SJSA1 (cell line): ENCODE data around the gene OSBPL5. TPM values are rescaled to one million over a fixed set of nuclear protein-coding genes. Genes with fewer than 3 reads are reported as not detected.

ENCODE experiments used
- DNase-seq, 2 experiments: peaks; one replicate each; pipeline ENCODE4 v3.0.0-alpha.2; 2015 to 2020; ENCODE audit warnings: low spot score in 2 of 2, low read depth in 1 of 2
- H3K27ac ChIP-seq: fragments of 250-450 bp; sonication (Bioruptor Pico); 2 replicates; pipeline ENCODE4 v1.5.1; 2020; ENCODE audit warnings: mild to moderate bottlenecking, moderate library complexity
- H3K27me3 ChIP-seq: fragments of 250-450 bp; sonication (Bioruptor Pico); replicated peaks from 2 replicates; pipeline ENCODE4 v1.5.1; 2020; ENCODE audit warnings: mild to moderate bottlenecking, moderate library complexity
- H3K36me3 ChIP-seq: fragments of 250-450 bp; sonication (Bioruptor Pico); 2 replicates; pipeline ENCODE4 v1.5.1; 2020; ENCODE audit warnings: mild to moderate bottlenecking
- H3K4me1 ChIP-seq: fragments of 250-450 bp; sonication (Bioruptor Pico); replicated peaks from 2 replicates; pipeline ENCODE4 v1.6.1; 2021; ENCODE audit warnings: mild to moderate bottlenecking
- H3K4me3 ChIP-seq: fragments of 250-450 bp; sonication (Bioruptor Pico); 2 replicates; pipeline ENCODE4 v1.5.1; 2020; ENCODE audit warnings: mild to moderate bottlenecking
- H3K9me3 ChIP-seq: fragments of 250-450 bp; sonication (Bioruptor Pico); replicated peaks from 2 replicates; pipeline ENCODE4 v1.5.1; 2020; ENCODE audit warnings: mild to moderate bottlenecking
- total RNA-seq: library from RNA; depleted of rRNA; stranded (reverse); fragments of >200 nt; shearing (Covaris generic); gene quantifications from 2 replicates; pipeline ENCODE4 v1.2.3, GENCODE V29; 2014

OSBPL5 gene
- total RNA-seq, 1 experiment from 2014 or later = 45.3 TPM

DNA sequence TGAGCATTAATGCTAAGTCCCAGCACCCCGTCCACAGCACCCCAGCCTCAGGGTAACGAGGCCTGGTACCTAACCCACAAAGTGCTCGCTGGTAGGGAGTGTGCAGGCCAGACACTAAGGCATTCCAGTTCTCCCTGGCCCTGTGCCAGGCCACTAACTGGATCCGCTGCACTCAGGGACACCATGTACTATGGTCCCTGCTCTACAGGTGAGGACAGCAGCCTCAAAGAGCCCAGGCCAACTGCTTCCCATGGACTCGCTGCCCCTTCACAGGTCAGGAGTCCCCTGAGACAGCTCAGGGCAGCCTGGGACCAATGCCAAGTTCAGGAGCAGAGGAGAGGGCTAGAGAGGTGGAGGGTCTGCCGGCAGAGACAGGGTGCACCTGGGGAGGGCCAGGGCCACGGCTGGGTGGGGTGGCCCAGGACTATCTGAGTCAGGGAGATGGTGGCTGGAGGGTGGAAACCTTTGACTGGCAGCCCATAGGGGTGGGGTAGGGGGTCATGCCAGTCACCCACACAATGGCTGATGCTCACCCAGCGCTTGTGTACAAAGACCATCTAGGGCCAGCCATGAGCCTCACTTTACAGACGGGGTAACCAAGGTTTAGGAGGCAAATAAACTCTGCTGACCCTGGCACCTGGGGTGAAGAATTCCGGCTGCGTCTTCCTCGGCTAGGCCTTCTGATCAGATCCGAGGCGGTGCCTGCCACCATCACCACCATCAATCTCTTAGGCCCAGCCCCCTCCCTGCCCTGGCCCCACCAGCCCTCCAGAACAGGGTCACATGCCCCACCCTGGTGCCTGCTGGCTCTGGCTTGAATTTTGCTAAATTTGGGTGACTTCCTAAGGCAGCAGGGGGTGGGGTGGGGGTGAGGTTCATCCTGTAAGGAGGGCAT is 5.6 kb downstream of the OSBPL5 start:
- DNase-seq = no peak
- Histone ChIP-seq H3K4me1 (peaks cover 62% of the 10 kb centered on the region), H3K27ac (no peak overlapping the region)

DNA sequence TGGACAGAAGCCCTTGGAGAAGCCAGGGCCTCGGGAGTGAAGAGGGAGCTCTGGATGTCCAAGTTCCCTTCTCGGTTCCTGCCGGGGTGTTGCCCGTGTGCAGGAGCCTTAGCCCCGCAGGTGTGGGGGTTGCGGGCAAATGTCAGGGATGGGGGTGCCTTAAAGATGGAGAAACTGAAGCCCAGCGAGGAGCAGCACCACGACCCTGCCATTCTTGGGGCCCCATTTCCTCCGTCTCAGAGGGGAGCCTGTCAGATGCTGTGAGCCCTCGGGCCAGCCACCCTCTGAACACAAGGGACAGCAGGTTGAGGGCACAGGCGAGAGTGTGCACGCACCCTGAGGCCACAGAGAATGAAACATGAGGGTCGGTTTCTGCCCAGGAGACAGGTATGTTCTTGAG is 6.3 kb downstream of the OSBPL5 start:
- Histone ChIP-seq H3K4me1 (peaks cover 64% of the 10 kb centered on the region), H3K27ac (no peak overlapping the region), H3K36me3 (peaks cover 20% of the 10 kb centered on the region), H3K9me3 (no peaks in the 10 kb centered on the region), H3K27me3 (no peaks in the 10 kb centered on the region), H3K4me3 (no peak overlapping the region)
- DNase-seq = no peak

More for the DNA sequence above, 5.6 kb downstream of the OSBPL5 start:
- Histone ChIP-seq H3K9me3 (no peaks in the 10 kb centered on the region), H3K36me3 (peaks cover 22% of the 10 kb centered on the region), H3K4me3 (peak overlapping the region; percentile 30), H3K27me3 (no peaks in the 10 kb centered on the region)

DNA sequence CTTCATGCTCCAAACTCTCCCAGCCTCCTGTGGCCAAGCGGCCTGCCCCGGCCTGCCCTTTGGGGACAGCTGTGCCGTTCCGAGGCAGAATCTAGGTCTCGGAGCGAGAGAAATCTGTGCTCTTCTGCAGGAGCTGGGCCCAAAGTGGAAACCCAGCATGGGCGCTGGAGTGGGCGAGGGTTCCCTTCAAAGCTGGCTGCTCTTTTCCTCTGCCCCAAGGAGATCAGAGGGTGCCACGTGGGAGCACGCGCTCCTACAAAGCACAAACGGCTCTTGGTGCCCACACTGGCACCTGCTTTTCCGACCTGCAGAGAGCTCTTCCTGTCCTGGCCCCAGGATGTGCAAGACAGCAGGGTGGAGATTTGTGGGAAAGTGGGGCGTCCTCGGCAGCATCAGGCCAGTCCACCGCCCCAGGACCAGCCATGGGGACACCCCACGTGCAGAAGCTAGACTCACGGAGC is 6.9 kb downstream of the OSBPL5 start:
- Histone ChIP-seq H3K4me1 (peaks cover 67% of the 10 kb centered on the region), H3K9me3 (no peaks in the 10 kb centered on the region), H3K27me3 (no peaks in the 10 kb centered on the region), H3K36me3 (peaks cover 20% of the 10 kb centered on the region), H3K27ac (no peak overlapping the region), H3K4me3 (no peak overlapping the region)
- DNase-seq = no peak

DNA sequence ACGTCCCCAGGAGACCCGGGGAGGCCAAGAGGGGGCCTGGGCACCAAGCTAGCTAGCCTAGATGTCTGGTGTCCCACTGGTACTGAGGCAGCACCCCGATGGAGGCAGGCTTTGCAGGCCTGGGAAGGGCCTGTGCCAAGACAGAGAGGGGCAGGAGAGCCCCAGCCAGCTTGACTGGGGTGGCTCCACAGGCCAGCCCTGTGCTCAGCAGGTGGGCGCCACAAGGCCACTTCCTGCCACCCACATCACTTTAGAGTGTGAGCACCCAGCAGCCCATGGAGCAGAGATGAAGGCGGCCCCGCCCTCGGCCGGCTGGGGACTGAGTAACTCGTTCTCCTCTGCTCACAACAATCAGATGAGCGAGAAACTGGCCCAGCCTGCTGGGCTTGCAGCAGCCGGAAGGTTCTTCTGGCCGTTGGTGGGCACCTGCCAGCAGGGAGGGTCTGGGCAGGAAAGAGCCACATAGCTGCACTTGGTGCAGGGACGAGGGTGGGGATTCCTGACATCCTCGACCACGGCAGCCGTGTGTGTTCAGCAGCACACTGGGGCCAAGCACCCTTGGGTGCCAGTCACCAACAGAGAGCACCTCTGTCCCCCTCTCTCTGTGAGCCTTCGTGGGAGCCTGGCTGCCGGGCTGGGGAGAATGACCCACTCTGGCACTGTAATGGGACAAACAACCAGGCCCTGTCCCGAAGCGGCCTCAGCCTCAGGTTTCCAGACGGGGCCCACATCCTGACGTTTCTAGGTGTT is 7.6 kb downstream of the OSBPL5 start:
- H3K9me3 ChIP-seq = no peaks in the 10 kb centered on the region
- DNase-seq = no peak
- H3K36me3 ChIP-seq = peaks cover 22% of the 10 kb centered on the region
- H3K27me3 ChIP-seq = no peaks in the 10 kb centered on the region
- no peak overlapping the region for H3K4me3 ChIP-seq
- peaks cover 73% of the 10 kb centered on the region for H3K4me1 ChIP-seq
- H3K27ac ChIP-seq = no peak overlapping the region

DNA sequence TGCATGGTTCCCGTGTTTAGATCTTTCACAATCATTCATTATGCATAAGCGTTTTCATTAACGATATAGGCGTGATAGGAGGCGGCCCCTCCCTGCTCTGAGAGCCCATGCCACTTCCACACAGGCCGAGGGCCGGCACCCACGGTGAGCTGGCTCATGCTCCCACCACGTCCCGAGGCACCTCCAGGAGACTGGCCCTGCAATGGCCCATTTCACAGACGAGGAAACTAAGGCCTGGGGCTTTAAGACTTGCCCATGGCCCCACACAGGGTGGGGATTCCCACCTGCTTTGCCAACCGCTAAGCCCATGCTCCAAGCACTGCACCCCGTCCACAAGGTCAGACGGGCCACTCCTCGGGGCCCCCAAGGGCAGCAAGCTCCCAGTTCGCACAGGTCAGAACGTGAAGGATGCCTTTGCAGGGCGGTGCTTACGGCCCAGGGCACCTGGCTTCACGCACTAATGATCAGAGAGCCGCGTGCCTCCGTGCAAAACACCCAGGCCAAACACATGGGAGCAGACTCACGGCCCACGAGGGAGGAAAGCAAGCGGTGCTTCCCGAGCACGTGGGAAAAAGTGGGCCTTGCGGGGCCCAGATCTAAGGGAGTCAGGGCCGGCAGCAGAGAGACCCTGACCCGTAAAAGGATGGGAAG is 8.3 kb downstream of the OSBPL5 start:
- Histone ChIP-seq H3K9me3 (no peaks in the 10 kb centered on the region), H3K27ac (no peak overlapping the region), H3K4me1 (peaks cover 76% of the 10 kb centered on the region), H3K4me3 (no peak overlapping the region), H3K36me3 (peaks cover 30% of the 10 kb centered on the region), H3K27me3 (no peaks in the 10 kb centered on the region)
- no peak for DNase-seq

DNA sequence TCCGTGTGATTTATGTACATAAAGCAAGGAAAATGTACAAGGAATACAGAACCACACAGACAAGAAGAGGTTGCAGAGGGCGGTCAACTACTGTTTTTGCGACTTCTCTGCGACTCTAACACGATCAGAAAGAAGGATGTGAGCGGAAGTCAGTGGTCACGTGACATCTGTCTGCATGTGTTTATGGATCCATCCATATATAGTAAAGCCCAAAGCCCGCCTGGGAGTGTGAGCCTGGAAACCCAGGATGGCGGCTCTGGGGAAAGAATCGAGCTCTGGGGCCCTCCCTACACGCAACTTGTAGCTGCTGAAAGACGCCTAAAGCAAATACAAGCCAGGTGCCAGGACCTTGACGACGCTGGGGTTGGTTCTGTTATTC is 8.8 kb downstream of the OSBPL5 start:
- Histone ChIP-seq H3K9me3 (no peaks in the 10 kb centered on the region), H3K36me3 (peaks cover 35% of the 10 kb centered on the region), H3K27ac (peak overlapping the region; percentile 17; the same call in 1 of the 2 replicates), H3K4me3 (no peak overlapping the region), H3K27me3 (no peaks in the 10 kb centered on the region), H3K4me1 (peaks cover 72% of the 10 kb centered on the region)
- DNase-seq = no peak

DNA sequence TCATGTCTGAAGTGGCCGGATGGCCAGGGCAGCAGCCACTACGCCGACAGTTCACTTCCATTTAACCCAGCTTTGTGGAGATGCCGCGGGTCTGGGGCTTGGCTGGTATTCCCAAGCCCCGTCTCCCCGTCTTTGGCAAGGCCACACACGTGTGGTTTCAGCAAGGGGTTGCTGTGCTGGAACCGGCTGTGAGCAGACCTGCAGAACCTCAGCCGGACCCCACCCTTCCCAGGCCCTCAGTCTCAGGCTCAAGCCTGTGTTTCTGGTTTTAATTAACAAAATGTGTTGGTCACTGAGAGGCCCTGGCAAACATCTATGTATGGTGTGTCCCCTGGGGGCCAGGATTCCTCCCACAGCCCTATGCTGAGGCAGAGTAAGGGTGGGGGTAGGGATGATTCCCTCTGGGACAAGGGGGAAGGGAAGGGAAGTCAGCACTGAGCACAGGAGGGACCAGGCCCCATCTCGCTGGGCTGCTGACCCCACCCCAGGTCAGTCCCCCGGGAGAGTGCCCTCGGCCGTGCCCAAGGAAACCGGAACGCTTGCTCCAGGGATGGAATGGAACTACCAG is 9.3 kb downstream of the OSBPL5 start:
- peak in 1 of 2 experiments; percentile 56 for DNase-seq
- H3K4me1 ChIP-seq = peaks cover 67% of the 10 kb centered on the region
- H3K27ac ChIP-seq = peak overlapping the region; percentile 17

DNA sequence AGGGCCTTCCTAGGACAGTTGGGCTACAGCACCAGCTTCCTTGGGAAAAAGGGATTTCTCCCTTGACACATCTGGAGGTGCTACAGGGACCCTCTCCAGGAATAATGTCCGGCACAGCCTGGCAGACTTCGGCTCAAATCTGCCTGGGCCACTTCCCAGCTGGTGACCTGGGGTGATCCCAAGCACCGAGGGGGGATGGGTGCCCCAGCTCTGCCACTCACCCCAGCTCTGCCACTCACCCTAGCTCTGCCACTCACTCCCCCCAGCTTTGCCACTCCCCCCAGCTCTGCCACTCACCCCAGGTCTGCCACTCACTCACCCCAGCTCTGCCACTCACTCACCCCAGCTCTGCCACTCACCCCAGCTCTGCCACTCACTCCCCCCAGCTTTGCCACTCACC is 9.9 kb downstream of the OSBPL5 start:
- no peak overlapping the region; the same call in 1 of the 2 replicates for H3K27ac ChIP-seq
- H3K9me3 ChIP-seq = no peaks in the 10 kb centered on the region
- H3K4me1 ChIP-seq = peaks cover 62% of the 10 kb centered on the region
- no peak for DNase-seq
- H3K36me3 ChIP-seq = peaks cover 40% of the 10 kb centered on the region
- no peaks in the 10 kb centered on the region for H3K27me3 ChIP-seq
- H3K4me3 ChIP-seq = no peak overlapping the region

More for the DNA sequence above, 9.3 kb downstream of the OSBPL5 start:
- H3K36me3 ChIP-seq = peaks cover 40% of the 10 kb centered on the region
- H3K4me3 ChIP-seq = 0 out of 2 replicates have a peak overlapping the region, but pooled peaks have one; percentile 4
- H3K27me3 ChIP-seq = no peaks in the 10 kb centered on the region
- H3K9me3 ChIP-seq = no peaks in the 10 kb centered on the region

DNA sequence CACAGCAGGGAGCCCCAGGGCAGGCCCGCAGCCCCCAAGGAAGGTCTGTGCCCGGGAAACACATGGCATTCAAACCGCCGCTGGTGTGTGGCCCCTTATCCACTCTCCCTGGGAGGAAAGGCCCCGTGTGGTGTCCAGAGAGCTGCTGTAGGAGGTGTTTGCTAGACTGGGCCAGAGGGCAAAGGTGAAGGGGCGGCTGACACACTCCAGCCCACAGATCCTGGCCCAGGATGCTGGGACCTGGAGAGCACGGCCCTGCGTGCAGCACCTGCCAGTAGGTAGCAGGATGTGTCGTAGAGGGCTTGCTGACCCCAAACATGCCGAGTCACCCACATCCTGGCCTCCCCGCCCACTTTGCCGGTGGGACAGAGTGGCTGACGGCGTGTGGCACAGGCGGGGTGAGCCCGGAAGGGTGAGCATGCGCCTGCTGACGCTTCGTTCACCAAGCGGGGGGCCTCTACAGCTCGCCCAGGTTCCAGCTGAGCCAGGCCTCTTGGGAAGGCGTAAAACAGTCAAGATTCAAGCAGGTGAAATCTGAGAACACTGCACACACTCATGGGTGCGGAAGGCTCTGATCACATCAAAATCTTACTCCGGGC is 11.0 kb downstream of the OSBPL5 start:
- no peak for DNase-seq
- peak overlapping the region; percentile 78 for H3K27ac ChIP-seq
- no peaks in the 10 kb centered on the region for H3K9me3 ChIP-seq
- no peak overlapping the region for H3K4me3 ChIP-seq
- no peaks in the 10 kb centered on the region for H3K27me3 ChIP-seq
- peaks cover 33% of the 10 kb centered on the region for H3K36me3 ChIP-seq
- H3K4me1 ChIP-seq = peaks cover 52% of the 10 kb centered on the region

DNA sequence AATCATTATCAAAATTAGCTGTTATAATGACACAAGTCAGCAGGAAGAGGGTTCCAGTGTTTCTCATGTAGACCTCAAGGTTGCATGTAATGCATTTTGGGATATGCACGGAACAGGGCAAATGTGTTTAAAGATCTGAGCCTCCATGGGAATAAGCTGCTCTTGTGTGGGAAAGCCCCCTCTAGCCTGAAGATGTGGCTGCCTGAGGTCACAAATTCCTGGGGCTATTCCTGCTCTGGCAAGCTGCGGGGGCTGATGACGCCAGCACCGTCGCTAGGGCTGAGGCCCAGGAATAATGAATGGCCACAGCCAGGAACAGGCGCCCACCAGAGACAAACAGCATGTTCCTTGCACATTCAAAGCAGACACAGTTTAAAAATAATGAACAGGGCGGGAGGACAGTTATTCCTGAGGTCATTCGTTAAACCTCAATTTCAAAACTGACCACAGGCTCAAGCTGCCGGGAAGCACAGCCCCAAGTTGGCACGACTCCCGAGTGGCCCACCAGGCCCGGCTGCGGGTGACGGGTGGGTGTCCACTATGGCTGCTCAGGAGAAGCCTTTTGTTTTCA is 11.7 kb downstream of the OSBPL5 start:
- Histone ChIP-seq H3K36me3 (peaks cover 29% of the 10 kb centered on the region), H3K4me1 (peaks cover 53% of the 10 kb centered on the region), H3K9me3 (no peaks in the 10 kb centered on the region), H3K27ac (peak overlapping the region; percentile 78), H3K4me3 (no peak overlapping the region), H3K27me3 (no peaks in the 10 kb centered on the region)
- peak; percentile 92 to 93 for DNase-seq

DNA sequence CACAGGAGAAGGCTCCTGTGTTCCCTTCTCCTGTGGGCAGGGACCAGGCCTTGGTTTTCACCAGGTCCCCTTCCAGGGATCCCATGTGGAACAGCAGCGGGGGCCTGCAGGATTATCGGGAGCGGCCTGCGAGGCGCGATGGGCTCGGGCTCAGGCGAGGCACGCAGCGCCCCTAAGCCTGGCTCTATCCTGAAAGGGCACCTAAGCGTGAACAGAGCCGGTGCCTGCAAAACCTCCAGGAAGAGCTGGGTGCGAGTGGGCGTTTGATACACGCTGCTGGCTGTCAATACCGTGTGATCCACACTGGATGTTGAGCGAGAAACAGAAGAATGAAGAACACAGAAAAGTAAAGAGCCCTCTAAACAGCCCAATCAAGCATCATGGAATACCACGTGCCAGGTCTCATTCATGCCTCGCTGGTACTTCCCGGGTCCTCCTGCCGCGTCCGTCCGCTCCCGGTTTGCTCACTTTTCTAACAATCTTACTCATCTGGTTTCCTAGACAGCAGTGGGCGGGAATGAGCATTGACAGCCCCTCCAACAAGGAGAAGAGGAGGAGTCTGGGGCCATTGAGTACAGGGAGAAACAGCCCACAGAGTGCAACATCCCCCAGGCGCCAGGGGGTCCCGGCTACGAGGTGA is 12.5 kb downstream of the OSBPL5 start:
- peaks cover 58% of the 10 kb centered on the region for H3K4me1 ChIP-seq
- H3K27me3 ChIP-seq = no peaks in the 10 kb centered on the region
- peak overlapping the region; percentile 78 for H3K27ac ChIP-seq
- H3K36me3 ChIP-seq = peaks cover 26% of the 10 kb centered on the region
- H3K4me3 ChIP-seq = no peak overlapping the region
- DNase-seq = peak in 1 of 2 experiments; percentile 29
- no peaks in the 10 kb centered on the region for H3K9me3 ChIP-seq

DNA sequence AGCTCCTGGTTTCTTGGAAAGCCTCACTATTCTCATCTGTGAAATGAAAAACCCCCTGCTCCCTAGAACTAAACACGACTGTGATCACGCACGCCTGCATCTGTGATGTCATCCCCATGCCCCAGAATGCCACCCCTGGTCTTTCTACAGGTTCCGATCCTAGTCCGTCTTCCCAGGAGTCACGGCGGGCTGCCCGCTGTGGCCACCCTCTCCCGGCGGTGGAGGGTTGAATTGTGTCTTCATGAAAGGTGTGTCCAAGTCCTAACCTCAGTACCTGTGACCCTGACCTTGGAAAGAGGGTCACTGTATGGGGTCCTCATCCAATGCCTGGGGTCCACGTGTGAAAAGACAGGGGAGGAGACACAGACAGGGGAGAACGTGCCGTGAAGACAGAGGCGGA is 14.4 kb downstream of the OSBPL5 start:
- no peaks in the 10 kb centered on the region for H3K27me3 ChIP-seq
- peaks cover 59% of the 10 kb centered on the region for H3K4me1 ChIP-seq
- H3K9me3 ChIP-seq = no peaks in the 10 kb centered on the region

More for the DNA sequence above, 14.4 kb downstream of the OSBPL5 start:
- H3K4me3 ChIP-seq = no peak overlapping the region
- H3K27ac ChIP-seq = no peak overlapping the region
- peaks cover 29% of the 10 kb centered on the region for H3K36me3 ChIP-seq
- DNase-seq = no peak
